ENCODE data around the gene ARHGEF19. TPM values are rescaled to one million over a fixed set of nuclear protein-coding genes. Genes with fewer than 3 reads are reported as not detected.

Gene ARHGEF19
- total RNA-seq: 11.7 and 11.9 TPM in 2 replicates

GRCh38 chr1:16212251-16212961 lies at the start of gene ARHGEF19:
Gene ARHGEF19 (minus strand): TSS chr1:16212652. CDS start chr1:16209054, 3,598 bp downstream.

GRCh38 chr1:16236511-16237342 lies 24.3 kb upstream of the ARHGEF19 start, which contains the start of gene CPLANE2:
Gene CPLANE2 (minus strand): TSS chr1:16237183. CDS start chr1:16236742, 441 bp downstream.

GRCh38 chr1:16155537-16156410 lies 56.7 kb downstream of the ARHGEF19 start, which contains the start of gene EPHA2:
Gene EPHA2 (minus strand): TSS chr1:16156069. CDS start chr1:16155932, 137 bp downstream.

Other genes with a start within 250 kb of the ARHGEF19 start
- gene ZBTB17, start 236.6 kb downstream of the ARHGEF19 start, total RNA-seq: 9.2 and 10.0 TPM in 2 replicates
- gene SRARP, start 208.4 kb downstream of the ARHGEF19 start, total RNA-seq: not detected in 2 replicates
- 0.10 and 0.25 TPM in 2 replicates for gene HSPB7, start 194.6 kb downstream of the ARHGEF19 start, total RNA-seq
- gene CLCNKA, start 190.6 kb downstream of the ARHGEF19 start, total RNA-seq: not detected in 2 replicates
- gene CLCNKB, start 168.9 kb downstream of the ARHGEF19 start, total RNA-seq: not detected in 2 replicates
- gene FAM131C, start 139.0 kb downstream of the ARHGEF19 start, total RNA-seq: 0.75 TPM in 1 of 2 replicates, not detected in the other
- gene EPHA2, start 56.6 kb downstream of the ARHGEF19 start, total RNA-seq: 10.5 and 10.8 TPM in 2 replicates
- 1.6 and 2.9 TPM in 2 replicates for gene CPLANE2, start 24.5 kb upstream of the ARHGEF19 start, total RNA-seq
- gene FBXO42, start 139.8 kb upstream of the ARHGEF19 start, total RNA-seq: 10.2 and 21.9 TPM in 2 replicates
- gene SZRD1, start 154.6 kb upstream of the ARHGEF19 start, total RNA-seq: 78.3 and 78.5 TPM in 2 replicates
- gene SPATA21, start 224.8 kb upstream of the ARHGEF19 start, total RNA-seq: not detected in 2 replicates
- gene NECAP2, start 228.1 kb upstream of the ARHGEF19 start, total RNA-seq: 49.8 and 53.7 TPM in 2 replicates

All from cardiac ventricle fibroblast (primary cell).